Anterior cingulate cortex (tissue), 58 donors: Measurements from ENCODE around the gene CMSS1.
"Not testable (repeated sequence)": the region's sequence is repeated elsewhere in the genome, so short reads cannot be mapped to it uniquely, and the experiment has no call there.

ENCODE experiments used
- DNase-seq, 58 donors: peaks; one replicate each; lab custom pipeline; 2025; lab: John Stamatoyannopoulos, UW

CMSS1 gene

DNA sequence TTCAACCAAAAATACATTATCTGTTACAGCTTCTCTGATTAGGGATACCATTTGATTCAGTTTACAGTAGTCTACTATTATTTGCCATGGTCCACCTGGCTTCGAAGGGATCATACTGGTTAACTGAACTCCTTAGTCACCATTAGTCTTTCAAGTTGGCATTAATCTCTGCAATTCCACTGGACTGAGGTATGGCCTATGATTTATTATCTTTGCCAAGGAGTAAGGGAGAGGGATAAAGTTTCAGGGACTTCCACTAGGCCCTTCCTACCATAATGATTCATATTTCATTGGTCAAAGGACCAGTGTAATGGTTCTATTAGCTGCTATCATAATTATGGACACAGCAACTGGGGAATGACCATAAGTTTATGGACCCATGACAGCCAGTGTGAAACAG is 7.3 kb upstream of the CMSS1 start:
- no peak for DNase-seq

DNA sequence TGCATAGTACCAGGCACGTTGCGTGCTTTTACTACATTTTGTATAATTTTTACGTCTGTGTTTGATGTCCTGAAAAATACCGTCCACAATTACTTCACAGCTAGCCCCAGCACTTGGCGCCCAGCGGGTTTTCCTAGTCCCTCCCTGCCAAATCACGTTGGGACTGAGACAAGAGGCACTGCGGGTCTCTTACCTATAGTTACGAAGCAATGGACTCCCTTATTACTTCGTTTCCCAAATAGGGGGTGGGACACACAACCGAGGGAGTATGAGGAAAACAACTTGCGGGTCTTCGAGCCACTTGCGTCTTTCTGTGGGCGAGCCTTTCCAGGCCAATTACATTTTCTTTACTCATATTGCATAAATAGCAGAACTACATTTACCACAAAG is 620 bp upstream of the CMSS1 start:
- peak in 6 of 58 donors; percentile 11 to 54 (median 39) for DNase-seq

DNA sequence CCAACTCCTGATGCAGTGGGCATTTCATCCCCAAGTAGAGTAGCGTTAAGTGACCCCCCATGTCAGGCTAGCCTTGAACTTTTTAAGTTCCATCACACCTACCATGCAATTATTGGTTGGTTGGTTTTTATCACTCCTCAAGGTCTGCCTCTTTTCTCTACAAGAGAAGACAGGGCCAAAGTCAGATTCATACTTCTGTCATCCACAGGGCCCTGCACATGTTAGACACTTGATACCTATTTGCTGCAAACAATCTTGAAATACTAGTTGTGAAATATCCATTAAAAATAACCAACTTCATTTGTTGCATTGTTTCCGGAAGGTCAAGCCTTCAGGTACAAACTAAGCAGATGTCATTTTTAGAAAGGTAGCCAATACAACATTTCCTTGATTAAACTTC is 1.2 kb downstream of the CMSS1 start:
- DNase-seq: no peak

DNA sequence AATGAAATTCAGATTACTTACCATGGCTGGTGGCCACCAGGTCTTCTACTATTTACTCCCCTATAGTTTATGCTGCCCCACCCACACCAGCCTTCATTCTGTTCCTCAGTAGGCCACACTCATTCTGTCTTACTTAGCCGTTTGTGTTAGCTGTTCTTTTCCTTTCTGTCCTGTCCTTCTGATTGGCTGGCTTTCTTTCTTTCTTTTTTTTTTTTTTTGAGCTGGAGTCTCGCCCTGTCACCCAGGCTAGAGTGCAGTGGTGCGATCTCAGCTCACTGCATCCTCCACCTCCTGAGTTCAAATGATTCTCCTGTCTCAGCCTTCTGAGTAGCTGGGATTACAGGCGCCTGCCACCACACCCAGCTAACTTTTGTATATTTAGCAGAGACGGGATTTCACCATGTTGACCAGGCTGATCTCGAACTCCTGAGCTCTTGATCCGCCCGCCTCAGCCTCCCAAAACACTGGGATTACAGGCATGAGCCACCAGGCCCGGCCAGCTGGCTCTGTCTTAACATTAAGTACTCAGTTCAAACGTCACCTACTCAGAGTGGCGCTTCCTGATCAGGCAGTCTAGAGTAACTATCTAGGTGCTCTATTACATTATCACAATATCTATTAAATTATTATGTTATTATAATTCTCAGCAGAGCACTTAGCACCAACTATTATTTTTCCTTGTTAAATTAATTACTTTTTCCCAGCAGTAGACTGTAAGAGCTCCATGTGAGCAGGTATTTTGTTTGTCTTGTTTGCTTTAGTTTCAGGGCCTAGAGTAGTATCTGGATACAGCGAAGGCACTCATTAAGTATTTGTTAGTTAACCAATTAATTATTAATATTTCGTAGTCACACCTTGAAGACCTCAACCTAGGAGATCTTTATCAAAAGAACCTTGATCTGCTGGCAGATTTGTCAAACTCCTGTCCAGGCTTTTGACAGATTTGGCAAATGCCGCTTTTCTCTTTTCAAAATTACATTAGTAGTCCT is 6.4 kb downstream of the CMSS1 start:
- DNase-seq: no peak

DNA sequence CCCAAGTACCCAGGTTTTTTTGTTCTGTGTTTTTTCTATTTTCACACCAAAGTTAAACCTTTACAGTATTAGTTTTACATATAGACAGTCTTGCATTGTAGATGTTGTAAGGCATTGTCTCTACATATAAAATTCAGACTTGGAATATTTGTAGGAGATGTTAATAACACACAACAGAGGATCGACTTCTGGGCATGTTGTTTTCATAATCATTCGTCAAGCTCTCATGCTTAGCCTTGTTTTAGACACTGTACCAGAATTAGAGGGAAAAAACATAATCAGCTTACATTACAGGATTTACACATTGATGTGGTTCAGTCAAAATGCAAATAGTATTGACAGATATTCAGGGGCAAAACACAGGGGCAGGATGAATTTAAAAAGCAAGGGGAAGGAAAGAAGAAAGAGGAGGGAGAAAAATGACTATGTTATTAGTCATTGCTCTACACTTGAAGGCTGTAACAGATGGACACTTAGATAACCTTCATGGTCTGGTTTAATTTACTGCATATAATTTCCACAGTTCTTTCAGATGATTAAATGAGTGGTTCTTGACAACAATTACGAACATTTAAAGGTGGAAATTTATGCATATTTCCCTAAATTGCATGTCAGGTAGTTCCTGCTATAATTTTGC is 7.5 kb downstream of the CMSS1 start:
- no peak for DNase-seq

DNA sequence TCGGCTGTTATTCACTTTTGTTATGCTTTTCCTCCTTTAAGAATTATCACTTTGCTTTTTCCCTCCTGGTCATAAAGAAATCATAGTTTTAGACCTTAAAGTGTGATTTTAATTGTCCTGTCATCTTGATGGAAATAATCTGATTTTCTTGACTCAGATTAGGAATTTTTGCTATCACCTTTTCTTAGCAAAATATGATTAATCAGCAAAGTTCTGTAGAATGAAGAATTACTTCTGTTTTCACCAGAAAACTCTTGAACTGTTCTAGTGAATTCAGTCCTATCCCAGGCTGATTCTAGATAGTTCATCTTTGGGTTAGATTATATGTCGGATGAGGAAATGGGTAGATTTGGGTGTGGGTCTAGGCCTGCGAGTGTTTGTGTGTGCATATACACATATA is 12.2 kb downstream of the CMSS1 start:
- no peak for DNase-seq

DNA sequence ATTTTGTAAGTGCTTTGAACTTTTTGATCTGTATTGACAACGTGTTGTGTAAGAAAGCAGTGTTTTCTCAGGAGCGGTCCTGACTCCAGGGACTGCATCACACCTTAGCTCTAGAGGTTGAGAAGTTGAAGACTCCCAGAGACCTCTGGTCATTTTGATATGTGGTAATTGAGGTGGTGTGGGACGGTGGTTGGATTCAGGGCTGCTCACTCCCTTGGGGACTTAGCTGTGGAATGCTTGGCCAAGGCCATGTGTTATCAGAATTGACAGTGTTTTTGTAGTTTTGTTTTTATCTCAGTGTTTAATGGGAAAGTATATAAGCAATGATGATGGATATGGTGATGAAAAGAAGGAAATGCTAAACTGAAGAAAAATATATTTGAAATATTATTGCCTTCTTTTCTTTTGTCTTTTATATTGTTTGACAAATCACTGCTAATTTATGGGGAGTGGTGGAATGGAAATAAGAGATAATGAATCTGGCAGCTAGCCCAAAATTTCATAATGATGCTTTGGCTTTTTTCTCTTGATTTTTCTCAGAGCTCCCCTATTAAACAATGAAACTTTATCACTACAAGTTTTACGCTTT is 16.0 kb downstream of the CMSS1 start:
- DNase-seq: no peak

DNA sequence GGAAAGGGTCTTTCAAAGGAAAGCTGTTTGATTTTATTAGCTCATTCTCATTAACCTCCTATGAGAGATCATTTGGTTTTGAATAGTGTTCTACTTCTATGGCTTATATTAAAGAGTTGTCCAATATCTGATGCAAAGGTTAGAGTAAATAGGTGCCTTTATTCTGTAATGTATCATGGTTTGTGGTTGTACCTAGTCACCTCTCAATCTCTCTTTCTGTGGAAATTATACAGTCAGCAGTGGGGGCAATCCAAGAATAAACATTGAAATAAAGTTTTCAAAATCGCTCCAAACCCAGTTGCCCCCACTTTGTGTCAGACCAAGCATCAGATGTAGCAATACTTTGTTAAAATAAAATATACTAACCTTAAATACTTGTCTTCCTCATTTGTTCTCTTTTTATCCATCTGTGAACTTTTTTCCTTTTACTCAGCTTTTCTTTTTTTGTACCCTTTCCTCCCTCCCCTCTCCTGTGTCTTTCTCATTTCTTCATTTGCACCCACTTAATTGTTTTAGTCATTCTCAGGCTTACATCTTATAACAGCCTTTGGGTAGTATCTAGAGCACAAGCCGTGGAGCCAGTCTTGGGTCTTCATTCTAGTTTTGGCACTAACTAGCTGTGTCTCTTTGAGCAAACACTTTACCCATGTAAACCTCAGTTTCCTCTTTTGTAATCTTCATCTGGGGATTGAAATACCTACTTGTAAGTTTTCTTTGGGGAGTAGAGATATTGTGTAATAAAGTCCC is 16.7 kb downstream of the CMSS1 start:
- DNase-seq: no peak

DNA sequence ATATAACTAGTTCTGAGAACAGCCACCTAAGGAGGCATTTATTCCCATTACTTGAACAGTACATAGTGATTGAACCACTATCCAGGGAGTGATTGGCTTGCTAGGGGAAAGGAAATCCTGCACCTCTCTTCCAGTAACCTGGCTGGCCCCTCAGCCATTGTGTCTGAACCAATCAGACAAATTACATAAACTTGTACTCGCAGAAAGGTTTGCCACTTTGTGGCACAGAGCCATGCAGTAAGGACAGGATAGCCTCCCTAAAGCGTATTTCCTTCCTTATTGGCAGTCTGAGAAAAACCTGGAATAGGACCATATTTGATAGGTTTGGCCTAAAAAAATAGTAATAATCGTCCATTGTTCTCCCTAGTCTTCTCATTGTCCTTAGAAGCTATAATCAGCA is 19.0 kb downstream of the CMSS1 start:
- no peak for DNase-seq

DNA sequence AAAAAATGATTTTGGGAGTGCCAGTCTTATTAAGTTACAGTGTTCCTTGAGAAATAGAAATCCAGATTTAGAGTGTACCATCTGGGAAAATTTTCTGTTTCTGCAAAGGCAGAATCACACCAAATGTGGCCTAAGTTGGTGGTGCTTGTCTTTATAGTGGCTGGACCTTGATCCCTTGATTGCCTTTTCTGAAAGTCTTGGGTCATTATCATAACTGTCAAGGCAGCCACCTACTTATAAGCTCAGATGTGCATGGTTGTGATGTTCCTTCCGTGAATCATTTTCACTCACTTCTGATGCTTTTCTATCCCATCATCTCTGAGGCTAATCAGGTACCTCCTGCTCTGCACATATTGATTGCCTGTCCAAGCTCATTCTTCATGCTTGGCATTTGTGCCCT is 20.1 kb downstream of the CMSS1 start:
- no peak for DNase-seq

DNA sequence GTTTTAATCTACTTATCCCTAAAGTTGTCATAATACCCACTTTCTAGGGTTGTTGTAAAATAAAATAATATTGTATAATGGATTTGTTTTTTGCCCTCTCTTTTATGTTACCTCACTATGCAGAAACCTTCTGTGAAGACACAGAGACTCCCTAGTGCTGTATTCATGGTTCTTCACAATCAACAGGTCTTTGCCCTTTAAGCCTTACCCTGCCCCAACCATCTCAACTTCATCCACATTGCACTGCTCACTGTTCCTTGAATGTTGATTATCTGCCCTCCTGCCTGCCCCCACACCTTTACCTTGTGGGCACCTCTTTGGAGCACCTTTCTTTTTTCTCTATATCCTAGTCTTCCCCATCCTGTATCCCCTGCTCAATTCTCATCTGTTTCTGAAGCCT is 21.1 kb downstream of the CMSS1 start:
- DNase-seq: no peak

DNA sequence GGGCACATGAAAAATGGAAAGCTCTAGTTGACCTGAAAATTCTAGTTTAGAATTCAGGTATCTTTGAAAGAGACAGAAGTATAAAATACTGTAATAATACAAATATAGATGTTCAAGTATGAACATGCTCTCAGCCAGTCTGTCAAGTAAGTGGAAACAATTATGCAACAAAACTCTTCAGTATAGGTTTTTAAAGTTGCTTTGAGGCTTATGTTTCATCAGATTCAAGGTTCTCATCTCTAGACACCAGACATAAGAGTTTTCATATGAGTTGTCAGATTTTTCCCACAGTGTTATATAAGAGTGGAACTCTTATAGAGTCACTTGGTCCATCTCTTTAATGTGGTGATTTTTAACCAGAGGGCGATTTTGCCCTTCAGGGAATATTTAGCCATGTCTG is 22.0 kb downstream of the CMSS1 start:
- no peak for DNase-seq

DNA sequence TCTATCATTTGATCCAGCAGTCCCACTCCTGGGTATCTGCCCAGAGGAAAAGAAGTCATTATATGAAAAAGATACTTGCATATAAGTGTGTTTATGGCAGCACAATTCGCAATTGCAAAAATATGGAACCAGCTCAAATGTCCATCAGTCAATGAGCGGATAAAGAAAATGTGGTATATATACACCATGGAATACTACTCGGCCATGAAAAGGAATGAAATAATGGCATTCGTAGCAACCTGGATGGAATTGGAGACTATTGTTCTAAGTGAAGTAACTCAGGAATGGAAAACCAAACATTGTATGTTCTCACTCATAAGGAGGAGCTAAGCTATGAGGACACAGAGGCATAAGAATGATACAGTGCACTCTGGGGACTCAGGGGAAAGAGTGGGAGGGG is 24.3 kb downstream of the CMSS1 start:
- DNase-seq: not testable (repeated sequence)

DNA sequence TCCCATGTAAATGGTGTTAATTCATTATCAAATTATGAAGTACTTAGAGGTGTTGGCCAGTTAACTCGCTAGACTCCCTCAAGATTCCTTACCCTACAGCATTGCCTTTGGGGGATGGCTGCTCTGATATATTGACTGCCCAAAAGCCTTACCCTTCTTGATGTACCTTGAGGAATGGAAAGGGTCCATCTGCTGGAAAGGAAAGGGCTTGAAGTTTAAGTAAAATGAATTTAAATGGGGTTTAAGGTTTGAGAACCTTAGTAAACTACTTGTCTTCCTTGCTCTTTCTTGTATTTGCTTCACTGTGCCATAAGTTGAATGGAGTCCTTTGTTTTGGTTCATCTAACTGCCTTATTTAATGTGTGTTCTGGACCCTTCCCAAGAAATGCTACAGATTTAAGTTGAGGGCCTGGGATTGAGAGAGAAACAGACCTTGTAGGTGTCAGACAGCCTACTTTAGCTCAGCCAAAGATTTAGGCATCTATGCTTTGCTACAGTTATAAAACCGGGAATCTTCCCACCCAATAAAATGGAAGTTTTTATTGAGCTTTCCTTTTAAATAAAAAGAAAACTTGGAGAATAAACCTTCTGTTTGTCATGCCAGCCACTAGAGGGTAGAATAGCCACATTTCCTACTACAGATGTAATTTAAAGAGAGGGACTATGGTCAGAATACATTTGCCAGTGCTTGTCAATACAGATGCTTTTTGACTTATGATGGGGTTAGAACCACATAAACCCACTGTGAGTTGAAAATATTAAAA is 25.3 kb downstream of the CMSS1 start:
- DNase-seq: peak in 1 of 58 donors; percentile 28

DNA sequence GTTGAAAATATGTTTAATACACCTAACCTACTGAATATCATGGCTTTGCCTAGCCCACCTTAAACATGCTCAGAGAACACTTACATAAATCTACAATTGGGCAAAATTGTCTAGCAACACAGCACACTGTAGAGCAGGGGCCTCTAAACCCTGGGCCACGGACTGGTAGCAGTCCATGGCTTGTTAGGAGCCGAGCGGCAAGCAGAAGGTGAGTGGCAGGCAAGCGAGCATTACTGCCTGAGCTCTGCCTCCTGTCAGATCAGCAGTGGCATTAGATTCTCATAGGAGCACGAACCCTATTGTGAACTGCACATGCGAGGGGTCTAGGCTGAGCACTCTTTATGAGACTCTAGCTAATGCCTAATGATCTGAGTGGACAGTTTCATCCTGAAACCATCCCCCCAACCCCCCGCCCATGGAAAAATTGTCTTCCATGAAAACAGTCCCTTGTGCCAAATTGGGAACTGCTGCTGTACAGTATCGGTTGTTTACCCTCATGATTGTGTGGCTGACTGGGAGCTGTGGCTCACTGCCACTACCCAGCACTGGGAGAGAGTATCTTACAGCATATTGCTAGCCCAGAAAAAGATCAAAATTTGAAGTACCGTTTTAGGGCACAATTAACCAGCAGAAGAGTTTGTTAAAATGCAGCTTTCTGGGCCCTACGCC is 26.1 kb downstream of the CMSS1 start:
- peak in 1 of 58 donors; percentile 4 for DNase-seq

DNA sequence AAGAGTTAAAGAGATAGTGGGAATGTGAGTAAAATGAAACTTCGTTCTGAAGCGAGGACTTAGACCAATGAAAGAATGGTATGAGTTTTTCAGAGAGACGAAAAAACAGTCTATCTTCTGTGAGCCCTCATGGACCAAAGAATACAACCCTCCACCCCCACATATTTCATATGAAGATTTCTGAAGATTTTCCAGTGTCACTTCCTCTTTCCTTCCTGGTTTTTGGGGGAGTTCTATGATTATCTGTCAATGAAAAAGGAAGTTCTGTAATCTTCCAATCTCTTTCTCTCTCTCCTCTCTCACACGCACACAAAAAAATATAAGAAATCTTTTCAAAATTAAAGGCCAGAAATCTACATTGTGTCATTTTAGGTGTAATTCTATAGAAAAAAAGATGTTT is 27.7 kb downstream of the CMSS1 start:
- no peak for DNase-seq

DNA sequence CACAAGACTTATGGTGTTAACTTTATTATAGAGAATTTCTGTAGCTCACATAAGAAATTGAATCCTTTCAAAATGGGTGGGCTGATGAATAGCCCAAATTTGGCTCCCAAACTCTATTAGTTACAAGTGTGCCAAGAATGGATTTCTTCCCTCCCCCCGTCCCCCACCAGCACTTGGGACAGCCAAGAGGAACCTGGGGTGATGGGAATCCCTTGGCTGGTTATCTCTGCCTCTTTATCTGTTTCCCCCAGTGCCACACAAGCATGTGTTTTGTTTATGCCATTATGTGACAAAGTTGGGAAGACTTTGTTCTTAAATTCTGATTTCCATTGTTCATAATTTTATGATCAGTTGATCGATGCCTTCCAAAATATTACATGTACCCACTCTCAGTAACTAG is 28.3 kb downstream of the CMSS1 start:
- DNase-seq: no peak

DNA sequence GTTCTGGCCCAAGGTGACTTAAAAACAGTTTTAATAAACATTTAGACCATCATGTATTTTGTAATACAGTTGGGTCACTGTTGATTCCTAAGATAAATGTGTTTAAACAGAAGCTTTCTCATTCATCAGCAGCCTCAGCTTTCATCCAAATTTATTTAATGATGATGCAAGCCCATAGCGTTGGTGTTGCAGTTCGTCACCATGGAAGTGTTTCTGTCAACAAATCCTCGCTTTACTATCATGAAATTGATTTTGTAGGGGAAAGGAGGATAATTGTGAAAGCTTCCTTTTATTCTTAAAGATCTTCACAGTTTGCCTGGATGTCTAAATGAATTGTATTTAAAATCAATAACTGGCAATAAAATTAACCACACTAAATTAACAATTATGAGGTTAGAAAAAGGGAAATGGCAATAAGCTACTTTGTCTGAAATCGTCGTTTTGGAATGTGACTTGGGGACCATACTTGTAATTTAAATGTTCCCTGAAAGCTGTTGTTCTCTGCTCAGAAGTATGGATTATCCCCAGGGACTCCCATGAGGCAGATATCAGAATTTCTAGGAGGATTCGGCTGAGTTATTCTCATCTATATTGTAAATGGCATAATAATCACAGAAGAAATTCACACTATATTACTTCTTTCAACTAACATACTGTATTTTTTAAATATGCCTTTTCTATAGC is 29.0 kb downstream of the CMSS1 start:
- no peak for DNase-seq

DNA sequence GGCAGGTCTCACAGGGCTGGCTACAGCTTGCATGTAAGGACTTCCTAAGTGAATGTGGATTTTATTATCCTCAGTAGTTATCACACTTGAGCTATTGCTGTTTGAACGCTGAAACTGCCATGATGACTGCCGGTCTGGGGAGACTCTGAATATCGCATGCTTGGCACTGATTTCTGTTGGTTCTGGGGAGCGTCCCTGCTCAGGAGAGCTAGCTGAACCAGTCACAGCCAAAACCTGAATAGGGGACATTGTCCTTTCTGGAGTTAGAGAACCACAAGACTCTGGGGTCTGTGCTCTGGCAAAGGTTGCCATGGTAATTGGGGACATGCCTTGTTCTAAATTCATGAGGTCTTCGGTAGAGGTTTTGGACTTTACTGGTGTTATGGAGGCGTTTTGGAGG is 30.8 kb downstream of the CMSS1 start:
- no peak for DNase-seq
